A673 (cell line): ENCODE data around the gene SMOC2. TPM values are rescaled to one million over a fixed set of nuclear protein-coding genes. Genes with fewer than 3 reads are reported as not detected.

Experiments
- BruUV-seq: library from RNA; stranded (reverse); fragments of 400-500 nt; replicated peaks from 2 replicates; lab custom pipeline; 2021; lab: Mats Ljungman, UMichigan
- CTCF ChIA-PET: fragments of 300-600 bp; sonication (Branson Sonifier 250); formaldehyde crosslinking; loops from one replicate; lab custom pipeline; 2022; ENCODE audit warnings: antibody characterized with exemption; lab: Charles Lee
- POLR2A ChIA-PET: fragments of 300-600 bp; sonication (Branson Sonifier 250); formaldehyde crosslinking; loops from one replicate; lab custom pipeline; 2022; ENCODE audit warnings: antibody characterized with exemption; ENCODE audit not compliant: low non-redundant PET; lab: Charles Lee
- DNase-seq: peaks from one replicate; pipeline ENCODE4 v3.0.0-alpha.2; 2015; ENCODE audit warnings: low spot score
- H3K27ac ChIP-seq: fragments of 200-600 bp; sonication (generic); 2 replicates; pipeline ENCODE4 v1.5.1; 2016; ENCODE audit warnings: mixed run types, low read depth, mild to moderate bottlenecking, mixed read lengths, antibody characterized with exemption, low read length; ENCODE audit not compliant: poor library complexity, severe bottlenecking
- H3K27me3 ChIP-seq: fragments of 200-600 bp; sonication (generic); replicated peaks from 2 replicates; pipeline ENCODE4 v1.6.1; 2017; ENCODE audit warnings: mixed run types, low read depth, mild to moderate bottlenecking, mixed read lengths, antibody characterized with exemption, low read length; ENCODE audit not compliant: insufficient read depth, poor library complexity
- H3K36me3 ChIP-seq: fragments of 200-600 bp; sonication (generic); 2 replicates; pipeline ENCODE4 v1.6.1; 2016; ENCODE audit warnings: mixed run types, mild to moderate bottlenecking, mixed read lengths, antibody characterized with exemption, low read length; ENCODE audit not compliant: insufficient read depth, poor library complexity, severe bottlenecking
- H3K4me1 ChIP-seq: fragments of 200-600 bp; sonication (generic); 2 replicates; pipeline ENCODE4 v1.6.1; 2017; ENCODE audit warnings: mixed run types, mild to moderate bottlenecking, mixed read lengths, antibody characterized with exemption, low read length; ENCODE audit not compliant: insufficient read depth, poor library complexity, severe bottlenecking
- H3K4me3 ChIP-seq: fragments of 200-600 bp; sonication (generic); 2 replicates; pipeline ENCODE4 v1.5.1; 2016; ENCODE audit warnings: low read depth, mixed run types, mild to moderate bottlenecking, mixed read lengths, low read length; ENCODE audit not compliant: poor library complexity, severe bottlenecking
- H3K9me3 ChIP-seq: fragments of 200-600 bp; sonication (generic); 2 replicates; pipeline ENCODE4 v1.6.1; 2016; ENCODE audit warnings: mixed run types, low read depth, mild to moderate bottlenecking, mixed read lengths, antibody characterized with exemption, low read length; ENCODE audit not compliant: poor library complexity, severe bottlenecking
- EZH2 ChIP-seq: fragments of 200-600 bp; sonication (generic); IDR thresholded peaks from 2 replicates; pipeline ENCODE4 v1.6.1; 2017; ENCODE audit warnings: borderline replicate concordance, low read depth, mild to moderate bottlenecking, mixed read lengths, antibody characterized with exemption, low read length; ENCODE audit not compliant: poor library complexity, severe bottlenecking
- intact Hi-C: fragments of 100-400 bp; cut with micrococcal nuclease; formaldehyde crosslinking; loops from one replicate; pipeline ENCODE4 v1.10.0; 2022; ENCODE audit not compliant: unreplicated experiment
- total RNA-seq: library from RNA; stranded (reverse); gene quantifications from 2 replicates; pipeline ENCODE4 v1.2.3, GENCODE V29; 2021
- TF ChIP-seq, protein P1 (sequence below): fragments of 300-800, 200-600 bp; sonication (generic); conservative IDR thresholded peaks from 2 replicates; pipeline ENCODE4 v1.5.1; 2017; ENCODE audit warnings: low read depth, mild to moderate bottlenecking, antibody characterized with exemption, low read length, moderate library complexity, mixed read lengths

Gene SMOC2
- total RNA-seq, 1 experiment from 2014 or later: 1.8 TPM

DNA sequence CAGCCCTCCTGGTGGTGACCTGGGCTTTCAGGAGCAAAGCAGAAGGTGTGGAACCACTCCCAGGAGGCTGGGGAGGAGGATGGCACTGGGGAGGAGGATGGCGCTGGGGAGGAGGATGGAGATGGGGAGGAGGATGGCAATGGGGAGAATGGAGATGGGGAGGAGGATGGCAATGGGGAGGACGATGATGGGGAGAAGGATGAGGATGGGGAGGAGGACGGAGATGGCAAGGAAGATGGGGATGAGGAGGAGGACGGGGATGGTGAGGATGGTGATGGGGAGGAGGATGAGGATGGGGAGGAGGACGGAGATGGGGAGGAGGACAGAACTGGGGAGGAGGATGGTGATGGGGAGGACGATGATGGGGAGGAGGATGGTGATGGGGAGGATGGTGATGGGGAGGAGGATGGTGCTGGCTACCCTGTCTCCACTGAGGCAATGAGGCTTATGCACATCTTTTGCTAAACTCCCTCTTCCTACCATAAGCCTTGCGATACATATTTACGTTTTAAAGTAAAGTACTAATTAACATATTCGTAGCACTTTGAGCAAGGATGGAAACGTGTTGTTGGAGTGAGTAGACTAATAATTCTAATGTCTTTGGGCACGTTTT, 7.4 kb downstream of the SMOC2 start:
- Histone ChIP-seq H3K36me3 (no peaks in the 10 kb centered on the region), H3K9me3 (no peaks in the 10 kb centered on the region), H3K27me3 (peaks cover 15% of the 10 kb centered on the region), H3K4me3 (no peak overlapping the region), H3K4me1 (no peaks in the 10 kb centered on the region), H3K27ac (no peak overlapping the region)
- no peak for DNase-seq
- intact Hi-C loops: loop anchor here (10.0 kb wide), 1 partner anchor 294 kb away; no protein-coding TSS in a partner anchor
- ChIA-PET POLR2A (no interaction called here), CTCF (no interaction called here)
- no TSS peak for BruUV-seq
- no peak for TF ChIP-seq EZH2
- TF ChIP-seq, protein P1, sequence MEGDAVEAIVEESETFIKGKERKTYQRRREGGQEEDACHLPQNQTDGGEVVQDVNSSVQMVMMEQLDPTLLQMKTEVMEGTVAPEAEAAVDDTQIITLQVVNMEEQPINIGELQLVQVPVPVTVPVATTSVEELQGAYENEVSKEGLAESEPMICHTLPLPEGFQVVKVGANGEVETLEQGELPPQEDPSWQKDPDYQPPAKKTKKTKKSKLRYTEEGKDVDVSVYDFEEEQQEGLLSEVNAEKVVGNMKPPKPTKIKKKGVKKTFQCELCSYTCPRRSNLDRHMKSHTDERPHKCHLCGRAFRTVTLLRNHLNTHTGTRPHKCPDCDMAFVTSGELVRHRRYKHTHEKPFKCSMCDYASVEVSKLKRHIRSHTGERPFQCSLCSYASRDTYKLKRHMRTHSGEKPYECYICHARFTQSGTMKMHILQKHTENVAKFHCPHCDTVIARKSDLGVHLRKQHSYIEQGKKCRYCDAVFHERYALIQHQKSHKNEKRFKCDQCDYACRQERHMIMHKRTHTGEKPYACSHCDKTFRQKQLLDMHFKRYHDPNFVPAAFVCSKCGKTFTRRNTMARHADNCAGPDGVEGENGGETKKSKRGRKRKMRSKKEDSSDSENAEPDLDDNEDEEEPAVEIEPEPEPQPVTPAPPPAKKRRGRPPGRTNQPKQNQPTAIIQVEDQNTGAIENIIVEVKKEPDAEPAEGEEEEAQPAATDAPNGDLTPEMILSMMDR: no peak

- DNase-seq: no peak
- POLR2A ChIA-PET: no interaction called here
- Histone ChIP-seq H3K4me3 (no peak overlapping the region), H3K9me3 (no peaks in the 10 kb centered on the region), H3K4me1 (no peaks in the 10 kb centered on the region), H3K36me3 (no peaks in the 10 kb centered on the region), H3K27me3 (no peaks in the 10 kb centered on the region), H3K27ac (no peak overlapping the region)
- CTCF ChIA-PET: no interaction called here
- no TSS peak for BruUV-seq
- intact Hi-C loops: no loop called here
- TF ChIP-seq, protein P1: no peak
- TF ChIP-seq EZH2: no peak
These were observed 9.9 kb downstream of the SMOC2 start for GRCh38 chr6:168450917-168451316.

DNA sequence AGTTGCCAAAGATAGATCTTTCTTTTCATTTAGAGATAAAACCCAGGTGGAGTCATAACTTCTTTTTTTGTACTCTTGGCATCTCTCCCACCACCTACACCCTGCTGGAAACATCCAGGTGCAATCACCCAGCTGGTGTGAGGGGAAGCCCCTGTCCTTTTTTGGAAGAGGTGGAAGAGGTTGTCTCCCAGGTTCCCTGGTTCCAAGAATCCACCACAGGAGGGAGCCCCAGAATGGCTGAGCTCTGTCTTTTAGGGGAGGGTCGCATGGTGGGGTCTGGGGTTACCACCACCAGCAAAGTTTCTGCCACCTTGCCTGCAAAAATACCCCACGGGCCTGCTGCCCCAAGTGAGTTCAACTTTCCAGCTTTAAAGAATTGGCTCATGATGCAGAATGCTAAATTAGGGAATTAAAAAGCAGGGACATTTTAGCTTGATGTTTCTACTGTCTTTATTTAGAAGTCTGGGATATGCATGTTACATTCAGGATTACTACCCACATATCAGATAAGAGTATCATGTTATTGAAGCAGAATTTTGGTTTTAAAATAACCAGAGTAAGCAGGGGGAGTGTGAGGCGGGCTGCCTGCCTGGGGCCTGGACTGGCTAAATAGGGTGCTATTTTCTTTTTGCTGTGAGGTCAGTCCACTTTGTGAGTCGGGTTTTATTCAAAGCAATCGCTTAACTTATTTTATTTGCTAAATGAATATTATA, 11.0 kb downstream of the SMOC2 start:
- DNase-seq: no peak
- TF ChIP-seq EZH2: no peak
- TF ChIP-seq, protein P1: peak; percentile 46; the same call in 1 of the 2 replicates
- Histone ChIP-seq H3K4me1 (no peaks in the 10 kb centered on the region), H3K27ac (no peak overlapping the region), H3K4me3 (no peak overlapping the region), H3K36me3 (no peaks in the 10 kb centered on the region), H3K27me3 (no peaks in the 10 kb centered on the region), H3K9me3 (no peaks in the 10 kb centered on the region)
- no TSS peak for BruUV-seq
- intact Hi-C loops: no loop called here
- CTCF ChIA-PET: no interaction called here
- POLR2A ChIA-PET: no interaction called here
